Neuronal stem cell (in vitro differentiated cells): ENCODE measurements around the gene EXO1.

Experiments used
- DNase-seq: peaks from one replicate; pipeline ENCODE4 v3.0.0-alpha.2; 2013; ENCODE audit warnings: low spot score
- H2AFZ ChIP-seq: one replicate; pipeline ENCODE4 v1.6.1; 2013; ENCODE audit warnings: mild to moderate bottlenecking, low read length, inconsistent platforms
- H2AK5ac ChIP-seq: 2 replicates; pipeline ENCODE4 v1.6.1; 2013; ENCODE audit warnings: low read depth, mild to moderate bottlenecking, inconsistent platforms, low read length, moderate library complexity, mixed read lengths
- H2BK120ac ChIP-seq: 2 replicates; pipeline ENCODE4 v1.6.1; 2013; ENCODE audit warnings: low read depth, mild to moderate bottlenecking, inconsistent platforms, low read length, moderate library complexity, mixed read lengths
- H2BK12ac ChIP-seq: one replicate; pipeline ENCODE4 v1.6.1; 2013; ENCODE audit warnings: low read length, inconsistent platforms
- H2BK15ac ChIP-seq: 2 replicates; pipeline ENCODE4 v1.6.1; 2013; ENCODE audit warnings: mild to moderate bottlenecking, low read length, inconsistent platforms, mixed read lengths
- H2BK5ac ChIP-seq: one replicate; pipeline ENCODE4 v1.6.1; 2013; ENCODE audit warnings: inconsistent platforms, mild to moderate bottlenecking, low read length, moderate library complexity
- H3K14ac ChIP-seq: one replicate; pipeline ENCODE4 v1.6.1; 2013; ENCODE audit warnings: low read length, inconsistent platforms
- H3K18ac ChIP-seq: 2 replicates; pipeline ENCODE4 v1.6.1; 2013; ENCODE audit warnings: low read length, inconsistent platforms
- H3K23ac ChIP-seq: 2 replicates; pipeline ENCODE4 v1.6.1; 2013; ENCODE audit warnings: low read depth, mild to moderate bottlenecking, mixed read lengths, low read length, inconsistent platforms; ENCODE audit not compliant: poor library complexity
- H3K27ac ChIP-seq: replicated peaks from 3 replicates; pipeline ENCODE4 v1.5.1; 2013; ENCODE audit warnings: low read length, inconsistent platforms
- H3K27me3 ChIP-seq, 3 experiments: 2 replicates each; pipeline ENCODE4 v1.6.1; 2013; ENCODE audit warnings: low read length in 3 of 3, mild to moderate bottlenecking in 2 of 3, inconsistent platforms in 1 of 3, low read depth in 1 of 3, mixed read lengths in 1 of 3, moderate library complexity in 1 of 3; ENCODE audit not compliant: control insufficient read depth in 3 of 3, insufficient read depth in 3 of 3
- H3K36me3 ChIP-seq, 2 donors: replicated peaks in 1 of 2; 2 replicates each; pipeline ENCODE4 v1.6.1; 2013; ENCODE audit warnings: low read length in 2 of 2; ENCODE audit not compliant: control insufficient read depth in 2 of 2, insufficient read depth in 2 of 2
- H3K4ac ChIP-seq: 2 replicates; pipeline ENCODE4 v1.6.1; 2013; ENCODE audit warnings: inconsistent platforms, mild to moderate bottlenecking, low read length, moderate library complexity
- H3K4me1 ChIP-seq, 2 donors: 1 replicate in 1 of 2; 2 replicates in 1 of 2; pipeline ENCODE4 v1.6.1; 2013; ENCODE audit warnings: low read length in 2 of 2, low read depth in 1 of 2; ENCODE audit not compliant: control insufficient read depth in 2 of 2, insufficient read depth in 1 of 2
- H3K4me2 ChIP-seq: one replicate; pipeline ENCODE4 v1.6.1; 2013; ENCODE audit warnings: mild to moderate bottlenecking, low read length, inconsistent platforms; ENCODE audit not compliant: insufficient read depth, poor library complexity, severe bottlenecking
- H3K4me3 ChIP-seq, 2 donors: 2 replicates each; pipeline ENCODE4 v1.5.1; 2013; ENCODE audit warnings: low read length in 2 of 2, mild to moderate bottlenecking in 2 of 2, inconsistent platforms in 1 of 2, moderate library complexity in 1 of 2
- H3K79me1 ChIP-seq: one replicate; pipeline ENCODE4 v1.6.1; 2013; ENCODE audit warnings: low read depth, mild to moderate bottlenecking, inconsistent platforms, low read length, moderate library complexity
- H3K9ac ChIP-seq: one replicate; pipeline ENCODE4 v1.6.1; 2013; ENCODE audit warnings: mild to moderate bottlenecking, low read depth, low read length, inconsistent platforms; ENCODE audit not compliant: poor library complexity
- H3K9me3 ChIP-seq, 2 donors: replicated peaks in 1 of 2; 2 replicates each; pipeline versions ENCODE3 to v1.6.1; 2013; ENCODE audit warnings: low read length in 2 of 2, mild to moderate bottlenecking in 2 of 2, inconsistent platforms in 1 of 2, low read depth in 1 of 2, mixed read lengths in 1 of 2, moderate library complexity in 1 of 2; ENCODE audit not compliant: control insufficient read depth in 2 of 2, insufficient read depth in 1 of 2
- H4K8ac ChIP-seq: one replicate; pipeline ENCODE4 v1.6.1; 2013; ENCODE audit warnings: low read depth, mild to moderate bottlenecking, inconsistent platforms, low read length, moderate library complexity
- H4K91ac ChIP-seq: one replicate; pipeline ENCODE4 v1.6.1; 2013; ENCODE audit warnings: low read length, low read depth, mild to moderate bottlenecking, inconsistent platforms; ENCODE audit not compliant: poor library complexity
- WGBS, 2 donors: extraction: QIAGEN DNeasy Blood & Tissue Kit; methylation state at CpG; one replicate each; pipeline ENCODE4 v1.1.7; 2013; ENCODE audit warnings: missing lambda C conversion rate in 2 of 2, mixed read lengths in 1 of 2; ENCODE audit not compliant: insufficient read length in 2 of 2, insufficient replicate concordance in 1 of 2; ENCODE audit errors: extremely low coverage in 2 of 2; 5-methylcytosine and 5-hydroxymethylcytosine counted together

Gene EXO1

DNA sequence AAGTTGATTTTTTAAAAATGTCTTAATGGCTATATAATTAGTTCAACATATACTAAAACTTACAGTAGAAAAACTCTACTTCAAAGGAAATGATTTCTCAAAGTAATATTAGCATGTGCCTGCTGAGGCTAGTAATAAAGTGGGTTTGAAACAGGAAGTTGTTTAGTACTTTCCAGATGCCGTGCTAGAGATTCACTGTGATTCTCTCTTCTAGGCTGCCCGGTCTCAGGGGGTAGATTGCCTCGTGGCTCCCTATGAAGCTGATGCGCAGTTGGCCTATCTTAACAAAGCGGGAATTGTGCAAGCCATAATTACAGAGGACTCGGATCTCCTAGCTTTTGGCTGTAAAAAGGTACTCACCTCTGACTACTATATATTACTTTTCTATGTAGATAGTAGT, 9.1 kb downstream of the EXO1 start:
- Histone ChIP-seq H2BK120ac (no peak overlapping the region), H3K14ac (no peak overlapping the region), H3K27me3 (no peaks in the 10 kb centered on the region), H2BK12ac (no peak overlapping the region), H4K91ac (no peak overlapping the region), H3K9ac (no peak overlapping the region), H3K4me3 (no peak overlapping the region), H3K27ac (no peak overlapping the region), H2AFZ (no peak overlapping the region), H3K9me3 (no peaks in the 10 kb centered on the region), H3K4ac (no peak overlapping the region), H3K4me2 (no peak overlapping the region), H2AK5ac (no peak overlapping the region), H3K4me1 (no peaks in the 10 kb centered on the region), H4K8ac (no peak overlapping the region), H3K36me3 (peaks cover 27 to 92% of the 10 kb centered on the region in 2 donors), H2BK5ac (no peak overlapping the region), H3K79me1 (no peaks in the 10 kb centered on the region), H3K18ac (no peak overlapping the region), H3K23ac (no peak overlapping the region), H2BK15ac (no peak overlapping the region)
- DNase-seq, result no peak
- no CpG with 5 or more reads among the region's 6 CpGs for WGBS, 2 donors

- Histone ChIP-seq H3K9ac (no peak overlapping the region), H3K4ac (no peak overlapping the region), H2AFZ (no peak overlapping the region), H2BK120ac (no peak overlapping the region), H3K27ac (no peak overlapping the region), H4K8ac (no peak overlapping the region), H3K18ac (no peak overlapping the region), H3K4me1 (no peaks in the 10 kb centered on the region), H2BK15ac (no peak overlapping the region), H3K14ac (no peak overlapping the region), H3K23ac (no peak overlapping the region), H2BK5ac (no peak overlapping the region), H2AK5ac (no peak overlapping the region), H3K36me3 (peaks cover 16 to 99% of the 10 kb centered on the region in 2 donors), H3K9me3 (no peaks in the 10 kb centered on the region), H3K4me2 (no peak overlapping the region), H3K79me1 (no peaks in the 10 kb centered on the region), H4K91ac (no peak overlapping the region), H3K27me3 (no peaks in the 10 kb centered on the region), H3K4me3 (no peak overlapping the region), H2BK12ac (no peak overlapping the region)
- no CpG with 5 or more reads among the region's 6 CpGs for WGBS, 2 donors
- DNase-seq, result no peak
Measured at GRCh38 chr1:241860922-241861321, 12.9 kb downstream of the EXO1 start.

DNA sequence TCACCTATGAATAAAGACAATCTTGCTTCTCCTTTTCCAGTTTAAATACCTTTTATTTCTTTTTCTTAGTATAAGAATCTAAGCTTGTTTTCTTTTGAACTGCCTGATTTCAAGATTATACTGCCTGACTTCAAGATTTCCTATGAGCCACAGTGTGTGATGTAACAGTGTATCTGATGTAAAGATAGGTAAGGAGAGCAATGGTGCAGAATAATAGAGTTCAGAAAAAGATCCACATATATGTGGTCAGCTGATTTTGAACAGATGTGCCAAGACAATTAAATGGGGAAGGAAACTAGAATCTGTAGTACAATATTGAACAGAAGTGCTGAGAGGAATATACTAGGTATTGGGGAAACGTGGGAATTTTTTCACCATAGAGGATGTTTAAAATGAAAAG, 21.0 kb downstream of the EXO1 start:
- H3K23ac ChIP-seq, result no peak overlapping the region
- H2BK12ac ChIP-seq, result no peak overlapping the region
- H3K27ac ChIP-seq, result no peak overlapping the region
- no peak overlapping the region for H2BK15ac ChIP-seq
- no peak overlapping the region for H2BK5ac ChIP-seq
- no peak overlapping the region for H4K8ac ChIP-seq
- H2BK120ac ChIP-seq, result no peak overlapping the region
- H3K79me1 ChIP-seq, result no peaks in the 10 kb centered on the region
- H3K4me2 ChIP-seq, result no peak overlapping the region
- H3K18ac ChIP-seq, result no peak overlapping the region
- no peaks in the 10 kb centered on the region for H3K27me3 ChIP-seq
- no peaks in the 10 kb centered on the region for H3K4me1 ChIP-seq
- H3K9me3 ChIP-seq, result no peaks in the 10 kb centered on the region
- peaks cover 13 to 97% of the 10 kb centered on the region in 2 donors for H3K36me3 ChIP-seq
- no peak overlapping the region for H3K4me3 ChIP-seq
- no peak overlapping the region for H3K4ac ChIP-seq
- WGBS, 2 donors, result no CpG with 5 or more reads among the region's 1 CpG
- no peak overlapping the region for H4K91ac ChIP-seq
- no peak overlapping the region for H2AFZ ChIP-seq
- H3K14ac ChIP-seq, result no peak overlapping the region
- no peak overlapping the region for H2AK5ac ChIP-seq
- H3K9ac ChIP-seq, result no peak overlapping the region
- no peak for DNase-seq

GRCh38 chr1:241870336-241870735, 22.3 kb downstream of the EXO1 start:
- no peak overlapping the region for H2BK15ac ChIP-seq
- no peaks in the 10 kb centered on the region for H3K9me3 ChIP-seq
- no peak overlapping the region for H2BK12ac ChIP-seq
- H3K4me1 ChIP-seq, result no peaks in the 10 kb centered on the region
- H3K18ac ChIP-seq, result no peak overlapping the region
- H2BK5ac ChIP-seq, result no peak overlapping the region
- no peak overlapping the region for H3K27ac ChIP-seq
- H2AK5ac ChIP-seq, result no peak overlapping the region
- H3K23ac ChIP-seq, result no peak overlapping the region
- H2AFZ ChIP-seq, result no peak overlapping the region
- no peak overlapping the region for H4K91ac ChIP-seq
- no peak overlapping the region for H3K14ac ChIP-seq
- H3K27me3 ChIP-seq, result no peaks in the 10 kb centered on the region
- no peak overlapping the region for H3K4me2 ChIP-seq
- peaks cover 13 to 95% of the 10 kb centered on the region in 2 donors for H3K36me3 ChIP-seq
- H3K4ac ChIP-seq, result no peak overlapping the region
- no peak overlapping the region for H3K4me3 ChIP-seq
- H2BK120ac ChIP-seq, result no peak overlapping the region
- no peak overlapping the region for H4K8ac ChIP-seq
- no peaks in the 10 kb centered on the region for H3K79me1 ChIP-seq
- no peak overlapping the region for H3K9ac ChIP-seq
- no peak for DNase-seq
